HG03439 (cell line): Measurements from ENCODE around the gene C6orf132.

ENCODE experiments used
- ATAC-seq: cut with Tn5 transposase; IDR thresholded peaks from one replicate; pipeline ENCODE4 v1.9.1; 2021; ENCODE audit warnings: mild to moderate bottlenecking, moderate library complexity; ENCODE audit not compliant: unreplicated experiment

The C6orf132 gene

GRCh38 chr6:42105709-42106108, 36.7 kb downstream of the C6orf132 start:
- ATAC-seq, result no peak

GRCh38 chr6:42105156-42105648, 37.2 kb downstream of the C6orf132 start:
- no peak for ATAC-seq

GRCh38 chr6:42104804-42105125, 37.7 kb downstream of the C6orf132 start:
- no peak for ATAC-seq

- ATAC-seq, result no peak
Observed at GRCh38 chr6:42104095-42104803, 38.2 kb downstream of the C6orf132 start.

- ATAC-seq, result no peak
Observed at GRCh38 chr6:42103753-42104094, 38.7 kb downstream of the C6orf132 start.

- no peak for ATAC-seq
Observed at GRCh38 chr6:42103216-42103615, 39.2 kb downstream of the C6orf132 start.

GRCh38 chr6:42101186-42101657, 41.2 kb downstream of the C6orf132 start:
- ATAC-seq, result no peak

GRCh38 chr6:42100029-42100901, 42.2 kb downstream of the C6orf132 start:
- no peak for ATAC-seq

- no peak for ATAC-seq
Observed at GRCh38 chr6:42099340-42100028, 42.9 kb downstream of the C6orf132 start.

- ATAC-seq, result no peak
Observed at GRCh38 chr6:42095776-42096541, 46.5 kb downstream of the C6orf132 start.

GRCh38 chr6:42095094-42095493, 47.3 kb downstream of the C6orf132 start:
- ATAC-seq, result no peak

- ATAC-seq, result no peak
Observed at GRCh38 chr6:42093582-42094329, 48.7 kb downstream of the C6orf132 start.

- ATAC-seq, result no peak
Observed at GRCh38 chr6:42091718-42092023, 50.7 kb downstream of the C6orf132 start.

- ATAC-seq, result no peak
Observed at GRCh38 chr6:42090819-42091717, 51.4 kb downstream of the C6orf132 start.

- no peak for ATAC-seq
Observed at GRCh38 chr6:42088101-42088591, 54.3 kb downstream of the C6orf132 start.

GRCh38 chr6:42086046-42087035, 56.1 kb downstream of the C6orf132 start:
- ATAC-seq, result no peak

- no peak for ATAC-seq
Observed at GRCh38 chr6:42084889-42085288, 57.5 kb downstream of the C6orf132 start.

GRCh38 chr6:42083530-42083929, 58.9 kb downstream of the C6orf132 start:
- no peak for ATAC-seq
